Left hindlimb (tissue), 1 donor: ENCODE results near the gene RAB7B.

Experiments used
- DNase-seq: peaks from one replicate; pipeline ENCODE4 v3.0.0-alpha.2; 2018

Gene RAB7B

GRCh38 chr1:205945069-205945468 lies 58.1 kb downstream of the RAB7B start:
- no peak for DNase-seq

GRCh38 chr1:205944525-205944924 lies 58.7 kb downstream of the RAB7B start:
- no peak for DNase-seq

- DNase-seq = no peak
Measured at GRCh38 chr1:205943245-205943644, 60.0 kb downstream of the RAB7B start, which contains the start of gene SLC26A9. TSS of gene SLC26A9 (minus strand) at chr1:205943456. CDS start at chr1:205935820, 7,636 bp downstream.

GRCh38 chr1:205942631-205943159 lies 60.5 kb downstream of the RAB7B start:
- DNase-seq = no peak

GRCh38 chr1:205940710-205941109 lies 62.5 kb downstream of the RAB7B start:
- no peak for DNase-seq

- no peak for DNase-seq
Measured at GRCh38 chr1:205939690-205940330, 63.4 kb downstream of the RAB7B start.

- no peak for DNase-seq
Measured at GRCh38 chr1:205938682-205939081, 64.5 kb downstream of the RAB7B start.

GRCh38 chr1:205936846-205937586 lies 66.2 kb downstream of the RAB7B start:
- DNase-seq = no peak

- no peak for DNase-seq
Measured at GRCh38 chr1:205936311-205936710, 66.9 kb downstream of the RAB7B start.

GRCh38 chr1:205935869-205936268 lies 67.3 kb downstream of the RAB7B start:
- DNase-seq = no peak

- DNase-seq = no peak
Measured at GRCh38 chr1:205934788-205935187, 68.4 kb downstream of the RAB7B start.

- DNase-seq = no peak
Measured at GRCh38 chr1:205933671-205934618, 69.2 kb downstream of the RAB7B start.

GRCh38 chr1:205932776-205933175 lies 70.4 kb downstream of the RAB7B start:
- no peak for DNase-seq

GRCh38 chr1:205930799-205931281 lies 72.4 kb downstream of the RAB7B start:
- no peak for DNase-seq

- DNase-seq = no peak
Measured at GRCh38 chr1:205930195-205930577, 73.0 kb downstream of the RAB7B start.

GRCh38 chr1:205929496-205930194 lies 73.5 kb downstream of the RAB7B start:
- no peak for DNase-seq

GRCh38 chr1:205928317-205928716 lies 74.9 kb downstream of the RAB7B start:
- DNase-seq = no peak

- DNase-seq = no peak
Measured at GRCh38 chr1:205927676-205928075, 75.5 kb downstream of the RAB7B start.

- DNase-seq = no peak
Measured at GRCh38 chr1:205927247-205927646, 75.9 kb downstream of the RAB7B start.
